ENCODE results near the gene PPL. TPM values are rescaled to one million over a fixed set of nuclear protein-coding genes. Genes with fewer than 3 reads are reported as not detected.

Gene PPL
- total RNA-seq, 4 donors from 2014 or later = 304 to 377 (median 350) TPM

DNA sequence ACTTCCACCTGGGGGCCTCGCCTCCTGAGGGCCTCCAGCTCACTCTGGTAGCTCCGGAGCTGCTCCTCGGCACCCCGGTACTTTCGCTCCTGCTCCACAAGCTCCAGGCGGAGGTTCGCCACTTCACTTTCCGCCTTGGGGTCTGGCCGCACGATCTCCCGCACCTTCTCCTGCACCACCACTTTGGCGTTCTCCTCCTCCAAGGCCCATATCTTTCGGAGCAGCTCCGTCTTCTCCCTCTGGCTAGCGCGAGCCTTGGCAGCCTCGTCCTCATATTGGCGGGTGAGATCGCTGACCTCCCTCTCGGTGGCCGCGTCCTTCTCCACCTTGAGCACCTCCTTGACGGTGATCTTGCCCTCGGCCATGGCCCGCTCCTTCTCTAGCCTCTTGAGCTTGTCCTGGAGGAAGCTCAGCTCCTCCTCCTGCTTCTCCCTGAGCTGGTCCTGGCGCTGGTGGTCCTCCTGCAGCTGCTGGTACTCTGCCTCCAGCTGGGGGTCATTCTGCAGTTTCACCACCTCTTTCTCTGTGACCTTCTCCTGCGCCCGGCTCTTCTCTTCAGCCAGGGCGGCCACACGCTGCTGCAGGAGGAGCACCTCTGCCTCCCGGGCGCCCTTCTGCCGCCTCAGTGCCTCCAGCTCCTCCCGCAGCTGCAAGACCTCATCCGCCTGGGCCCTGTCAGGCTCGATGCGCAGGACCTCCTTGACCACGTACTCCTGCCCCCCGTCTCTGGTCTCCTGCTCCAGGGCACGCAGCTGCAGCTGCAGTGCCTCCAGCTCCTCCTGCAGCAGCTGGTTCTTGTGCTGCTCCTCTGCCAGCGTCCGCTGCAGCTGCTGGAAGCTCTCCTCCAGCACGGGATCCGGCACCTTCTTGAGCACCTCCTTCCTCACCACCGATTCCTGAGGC lies 51.7 kb downstream of the PPL start:
- H3K36me3 ChIP-seq = peaks cover 94% of the 10 kb centered on the region
- WGBS = 95% methylated on average over 45 of the region's 45 CpGs
- no peaks in the 10 kb centered on the region for H3K27me3 ChIP-seq
- TF ChIP-seq EP300 (IDR thresholded peaks at IDR 0.05) (no peak), POLR2AphosphoS5 (IDR thresholded peaks at IDR 0.05) (no peak), POLR2A (IDR thresholded peaks at IDR 0.05) (no peak)
- TF ChIP-seq, protein P1, sequence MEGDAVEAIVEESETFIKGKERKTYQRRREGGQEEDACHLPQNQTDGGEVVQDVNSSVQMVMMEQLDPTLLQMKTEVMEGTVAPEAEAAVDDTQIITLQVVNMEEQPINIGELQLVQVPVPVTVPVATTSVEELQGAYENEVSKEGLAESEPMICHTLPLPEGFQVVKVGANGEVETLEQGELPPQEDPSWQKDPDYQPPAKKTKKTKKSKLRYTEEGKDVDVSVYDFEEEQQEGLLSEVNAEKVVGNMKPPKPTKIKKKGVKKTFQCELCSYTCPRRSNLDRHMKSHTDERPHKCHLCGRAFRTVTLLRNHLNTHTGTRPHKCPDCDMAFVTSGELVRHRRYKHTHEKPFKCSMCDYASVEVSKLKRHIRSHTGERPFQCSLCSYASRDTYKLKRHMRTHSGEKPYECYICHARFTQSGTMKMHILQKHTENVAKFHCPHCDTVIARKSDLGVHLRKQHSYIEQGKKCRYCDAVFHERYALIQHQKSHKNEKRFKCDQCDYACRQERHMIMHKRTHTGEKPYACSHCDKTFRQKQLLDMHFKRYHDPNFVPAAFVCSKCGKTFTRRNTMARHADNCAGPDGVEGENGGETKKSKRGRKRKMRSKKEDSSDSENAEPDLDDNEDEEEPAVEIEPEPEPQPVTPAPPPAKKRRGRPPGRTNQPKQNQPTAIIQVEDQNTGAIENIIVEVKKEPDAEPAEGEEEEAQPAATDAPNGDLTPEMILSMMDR (IDR thresholded peaks at IDR 0.05) = no peak
- no peak for DNase-seq (ENCODE audit: low spot score in 2 of 2)
- H3K4me1 ChIP-seq = peaks cover 4% of the 10 kb centered on the region
- no peak overlapping the region for H3K27ac ChIP-seq
- no peak overlapping the region for H3K4me3 ChIP-seq
- no peaks in the 10 kb centered on the region for H3K9me3 ChIP-seq

DNA sequence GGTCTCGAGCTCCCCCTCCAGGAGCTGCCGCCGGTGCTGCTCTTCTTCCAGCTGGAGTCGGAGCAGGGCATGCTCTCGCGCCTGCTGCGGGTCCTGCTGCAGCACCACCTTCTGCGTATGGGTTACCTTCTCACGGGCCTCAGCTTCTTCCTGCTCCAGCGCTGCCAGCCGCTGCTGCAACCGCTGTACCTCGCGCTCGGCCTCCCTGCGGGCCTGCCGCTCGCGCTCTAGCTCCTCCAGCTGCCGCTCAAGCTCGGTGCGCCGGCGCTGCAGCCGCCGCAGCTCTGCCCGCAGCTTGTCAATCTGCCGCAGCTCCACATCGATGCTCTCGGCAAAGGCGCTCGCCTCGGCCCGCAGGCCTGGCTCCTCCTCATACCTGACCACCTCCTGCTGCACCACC lies 52.7 kb downstream of the PPL start:
- 96% methylated on average over 34 of the region's 34 CpGs for WGBS
- Histone ChIP-seq H3K4me1 (peaks cover 4% of the 10 kb centered on the region), H3K27ac (no peak overlapping the region), H3K36me3 (peaks cover 94% of the 10 kb centered on the region), H3K9me3 (no peaks in the 10 kb centered on the region), H3K27me3 (no peaks in the 10 kb centered on the region), H3K4me3 (no peak overlapping the region)
- DNase-seq (ENCODE audit: low spot score in 2 of 2) = no peak
- TF ChIP-seq POLR2A (IDR thresholded peaks at IDR 0.05) (no peak), POLR2AphosphoS5 (IDR thresholded peaks at IDR 0.05) (no peak)

DNA sequence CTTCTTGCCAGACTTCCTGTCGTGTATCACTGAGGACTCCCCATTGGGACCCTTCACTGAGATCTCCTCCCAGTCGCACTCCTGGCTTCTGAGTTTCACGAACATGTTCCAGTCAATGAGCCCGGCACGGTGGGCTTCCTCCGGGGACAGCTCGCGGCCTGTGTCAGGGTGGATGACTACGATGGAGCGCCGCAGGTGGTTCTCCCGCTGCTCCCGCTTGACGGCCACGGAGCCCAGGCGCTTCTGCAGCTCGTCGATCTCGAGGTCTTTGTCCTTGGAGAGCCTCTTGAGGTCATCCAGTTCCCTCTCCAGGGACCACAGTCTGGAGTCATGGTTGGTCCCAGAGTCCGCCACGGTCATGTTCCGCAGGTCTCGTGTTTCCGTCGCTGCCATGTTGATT lies 53.4 kb downstream of the PPL start:
- TF ChIP-seq, protein P1 (IDR thresholded peaks at IDR 0.05) = no peak
- TF ChIP-seq POLR2A (IDR thresholded peaks at IDR 0.05) (no peak), POLR2AphosphoS5 (IDR thresholded peaks at IDR 0.05) (no peak), EP300 (IDR thresholded peaks at IDR 0.05) (no peak)
- peaks cover 4% of the 10 kb centered on the region for H3K4me1 ChIP-seq
- H3K9me3 ChIP-seq = no peaks in the 10 kb centered on the region
- no peak overlapping the region for H3K27ac ChIP-seq
- no peak overlapping the region for H3K4me3 ChIP-seq
- no peaks in the 10 kb centered on the region for H3K27me3 ChIP-seq
- no peak for DNase-seq (ENCODE audit: low spot score in 2 of 2)
- WGBS = 98% methylated on average over 25 of the region's 25 CpGs
- peaks cover 96% of the 10 kb centered on the region for H3K36me3 ChIP-seq

DNA sequence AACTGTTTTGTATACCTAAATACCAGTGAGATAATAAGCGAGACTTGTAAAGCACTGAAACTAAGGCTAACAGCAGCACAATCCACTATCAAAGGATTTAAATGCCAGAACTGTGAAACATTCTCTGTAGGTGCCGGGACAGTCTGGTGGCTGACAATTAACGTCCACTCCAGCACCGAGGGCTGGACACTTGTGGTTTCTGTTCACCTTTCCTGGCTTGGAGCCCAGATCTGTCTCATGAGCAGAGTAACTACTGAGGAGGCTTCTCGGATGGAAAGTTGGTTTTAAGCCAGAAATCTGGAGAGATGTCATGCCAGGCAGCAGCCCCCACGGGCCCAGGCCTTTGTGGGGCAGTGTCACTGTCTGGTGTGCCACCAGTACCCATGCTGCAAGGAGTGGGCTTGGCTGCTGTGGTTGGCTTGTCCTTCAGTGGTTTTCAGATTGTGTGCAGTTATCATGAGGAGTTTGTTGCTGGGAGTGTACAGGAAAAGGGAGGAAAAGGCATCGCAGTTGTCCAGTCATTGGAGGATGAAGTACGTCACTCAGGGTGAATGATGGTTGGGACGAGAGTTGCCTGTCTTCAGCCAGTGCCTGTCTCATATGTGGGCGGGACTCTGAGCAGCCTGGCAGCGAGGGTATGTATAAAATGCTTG lies 54.2 kb downstream of the PPL start:
- Histone ChIP-seq H3K4me3 (no peak overlapping the region), H3K27me3 (no peaks in the 10 kb centered on the region), H3K4me1 (peaks cover 4% of the 10 kb centered on the region), H3K27ac (no peak overlapping the region), H3K36me3 (peaks cover 96% of the 10 kb centered on the region), H3K9me3 (no peaks in the 10 kb centered on the region)
- no peak for DNase-seq (ENCODE audit: low spot score in 2 of 2)
- TF ChIP-seq POLR2A (IDR thresholded peaks at IDR 0.05) (no peak), POLR2AphosphoS5 (IDR thresholded peaks at IDR 0.05) (no peak), EP300 (IDR thresholded peaks at IDR 0.05) (no peak)
- TF ChIP-seq, protein P1 (IDR thresholded peaks at IDR 0.05) = no peak
- WGBS = 65% methylated on average over 11 of the region's 11 CpGs

DNA sequence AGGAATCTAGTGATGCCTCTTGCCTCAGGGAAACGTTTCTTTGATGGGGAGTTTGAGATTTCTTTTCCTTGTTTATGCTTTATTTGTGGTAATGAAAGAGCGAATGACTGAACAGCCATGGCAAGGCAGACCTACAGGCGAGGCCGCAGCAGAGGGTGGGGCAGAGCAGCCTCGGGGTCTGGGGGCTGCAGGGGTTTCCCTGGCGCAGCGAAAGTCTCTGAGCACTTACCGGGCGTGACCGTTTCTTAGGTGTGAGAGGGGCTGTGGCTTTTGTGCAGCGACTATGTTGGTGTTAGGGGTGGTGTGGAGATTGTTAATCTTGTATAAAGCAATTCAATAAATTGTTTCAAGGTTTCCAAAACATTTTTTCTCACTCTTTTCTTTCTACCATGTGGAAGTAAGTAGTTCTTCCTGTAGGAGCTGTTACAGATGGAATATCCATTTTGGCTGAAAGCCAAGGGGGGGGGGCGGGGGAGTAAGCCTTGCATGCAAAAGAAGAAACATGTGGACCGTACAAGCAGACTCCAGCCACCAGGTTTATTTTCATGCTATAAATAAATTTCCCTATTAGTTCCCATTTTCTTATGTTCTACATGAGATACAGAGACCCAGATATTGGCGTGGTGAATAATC lies 54.8 kb downstream of the PPL start:
- no peak overlapping the region for H3K4me3 ChIP-seq
- TF ChIP-seq EP300 (IDR thresholded peaks at IDR 0.05) = no peak
- no peak for TF ChIP-seq POLR2A (IDR thresholded peaks at IDR 0.05)
- TF ChIP-seq POLR2AphosphoS5 (IDR thresholded peaks at IDR 0.05) = no peak
- TF ChIP-seq, protein P1 (IDR thresholded peaks at IDR 0.05) = no peak

More for the DNA sequence above, 54.8 kb downstream of the PPL start:
- 62% methylated on average over 14 of the region's 14 CpGs for WGBS
- no peaks in the 10 kb centered on the region for H3K27me3 ChIP-seq
- peaks cover 96% of the 10 kb centered on the region for H3K36me3 ChIP-seq
- H3K27ac ChIP-seq = no peak overlapping the region
- no peak for DNase-seq (ENCODE audit: low spot score in 2 of 2)
- H3K4me1 ChIP-seq = peaks cover 7% of the 10 kb centered on the region
- no peaks in the 10 kb centered on the region for H3K9me3 ChIP-seq

All from suprapubic skin (tissue), 4 donors.